HEK293 (cell line): Measurements from ENCODE around the gene CFAP97D2.

Source experiments
- CTCF ChIP-seq: fragments of 450-650 bp; formaldehyde crosslinking; IDR thresholded peaks from 2 replicates; pipeline ENCODE4 v1.5.1; 2016; ENCODE audit warnings: missing biosample characterization, missing genetic modification characterization
- EGR2 ChIP-seq: fragments of 450-650 bp; formaldehyde crosslinking; IDR thresholded peaks from 2 replicates; pipeline ENCODE4 v1.5.1; 2016; ENCODE audit warnings: low read depth, missing biosample characterization, missing genetic modification characterization
- IKZF3 ChIP-seq: fragments of 450-650 bp; IDR thresholded peaks from 2 replicates; pipeline ENCODE4 v1.5.0; 2018; ENCODE audit warnings: missing biosample characterization, mild to moderate bottlenecking, missing genetic modification characterization, moderate library complexity
- PBX3 ChIP-seq: sonication (generic); formaldehyde crosslinking; IDR thresholded peaks from 2 replicates; pipeline ENCODE4 v1.8.1; 2022; ENCODE audit warnings: mild to moderate bottlenecking, moderate library complexity, missing genetic modification reagents
- PRDM10 ChIP-seq: fragments of 450-650 bp; formaldehyde crosslinking; IDR thresholded peaks from 2 replicates; pipeline ENCODE4 v1.5.1; 2016; ENCODE audit warnings: missing biosample characterization, missing genetic modification characterization
- SETDB1 ChIP-seq: IDR thresholded peaks from one replicate; pipeline ENCODE4 v1.6.1; 2017; ENCODE audit warnings: mild to moderate bottlenecking, low read length, moderate library complexity, mixed read lengths; ENCODE audit not compliant: insufficient read length
- ZBTB7A ChIP-seq: fragments of 450-650 bp; formaldehyde crosslinking; IDR thresholded peaks from 2 replicates; pipeline ENCODE4 v1.5.1; 2016; ENCODE audit warnings: low read depth, missing biosample characterization, missing genetic modification characterization
- ZNF398 ChIP-seq: fragments of 450-650 bp; formaldehyde crosslinking; IDR thresholded peaks from 2 replicates; pipeline ENCODE4 v1.5.1; 2017; ENCODE audit warnings: missing biosample characterization, missing genetic modification characterization
- ZNF530 ChIP-seq: fragments of 450-650 bp; formaldehyde crosslinking; IDR thresholded peaks from 2 replicates; pipeline ENCODE4 v1.5.1; 2016; ENCODE audit warnings: low read depth, missing biosample characterization, missing genetic modification characterization
- ZNF558 ChIP-seq: fragments of 450-650 bp; formaldehyde crosslinking; IDR thresholded peaks from 2 replicates; pipeline ENCODE4 v1.5.1; 2016; ENCODE audit warnings: missing biosample characterization, missing genetic modification characterization

- no peak for TF ChIP-seq CTCF (tag by site-specific recombination)
- TF ChIP-seq ZBTB7A (tag by site-specific recombination), result no peak
- TF ChIP-seq ZNF398 (tag by site-specific recombination), result no peak
- no peak for TF ChIP-seq SETDB1
- TF ChIP-seq ZNF558, result no peak
- no peak for TF ChIP-seq PBX3
- no peak for TF ChIP-seq IKZF3
- TF ChIP-seq ZNF530, result no peak
- no peak for TF ChIP-seq PRDM10
- no peak for TF ChIP-seq EGR2 (tag by site-specific recombination)
Observed at GRCh38 chr13:114147803-114148520, 31.1 kb upstream of the CFAP97D2 start.
